NCI-H1694 (cell line): ENCODE data around the gene ELK3.

Source experiments
- DNase-seq: peaks from one replicate; lab custom pipeline; 2025; lab: John Stamatoyannopoulos, UW

ELK3 gene

DNA sequence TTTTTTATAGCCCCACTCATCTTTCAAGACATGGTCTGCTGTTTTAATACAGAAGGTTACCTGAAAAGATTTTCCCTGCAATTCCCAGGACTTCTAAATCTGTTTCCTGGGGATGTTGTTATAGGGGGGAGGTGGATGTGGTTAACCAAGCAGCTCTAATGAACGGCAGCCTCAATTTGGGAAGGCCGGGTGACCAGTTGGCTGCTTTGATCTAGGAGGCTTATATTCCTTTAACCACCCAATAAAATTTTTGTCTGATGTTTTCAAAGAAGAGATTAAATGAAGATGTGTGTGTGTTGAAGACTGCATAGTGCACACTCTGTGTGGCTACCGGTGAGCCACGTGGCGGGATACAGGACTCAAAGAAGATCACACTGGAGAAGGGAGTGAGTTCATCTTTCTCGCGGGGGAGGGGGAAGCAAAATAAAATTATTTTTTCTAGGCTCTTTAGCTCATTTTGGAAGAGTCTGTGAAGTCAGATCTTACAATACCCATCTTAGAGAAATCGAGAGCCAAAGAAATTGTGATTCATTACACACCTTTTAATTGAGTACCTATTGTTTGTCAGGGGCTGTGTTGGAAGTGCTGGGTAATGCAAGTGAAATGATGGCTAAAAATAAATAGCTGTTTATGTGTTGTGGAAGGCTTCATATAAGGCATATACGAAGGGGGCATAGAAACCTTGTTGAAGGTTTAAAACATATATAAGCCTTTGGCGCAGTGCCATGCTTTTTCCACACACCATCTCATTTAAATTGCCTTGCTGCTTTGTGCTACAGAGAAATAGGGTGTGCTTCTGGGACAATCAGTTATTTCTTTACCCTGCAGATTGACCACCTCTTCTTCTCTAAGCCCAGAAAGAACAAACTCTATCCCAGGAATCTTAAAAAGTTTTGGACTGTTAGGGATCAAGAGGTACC, 18.5 kb downstream of the ELK3 start:
- DNase-seq: no peak

DNA sequence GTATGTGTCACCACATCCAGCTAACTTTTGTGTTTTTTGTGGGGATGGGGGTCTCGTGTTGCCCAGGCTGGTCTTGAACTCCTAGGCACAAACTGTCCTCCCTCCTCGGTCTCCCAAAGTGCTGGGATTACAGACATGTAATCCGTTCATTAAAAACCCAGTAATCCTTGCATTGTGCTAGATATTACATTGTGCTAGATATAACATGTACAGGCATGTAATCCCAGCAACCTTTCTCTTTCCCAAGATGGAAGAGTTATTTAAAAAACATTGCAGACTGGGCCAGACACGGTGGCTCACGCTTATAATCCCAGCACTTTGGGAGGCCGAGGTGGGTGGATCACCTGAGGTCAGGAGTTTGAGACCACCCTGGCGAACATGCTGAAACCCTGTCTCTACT, 19.7 kb downstream of the ELK3 start:
- DNase-seq: no peak

DNA sequence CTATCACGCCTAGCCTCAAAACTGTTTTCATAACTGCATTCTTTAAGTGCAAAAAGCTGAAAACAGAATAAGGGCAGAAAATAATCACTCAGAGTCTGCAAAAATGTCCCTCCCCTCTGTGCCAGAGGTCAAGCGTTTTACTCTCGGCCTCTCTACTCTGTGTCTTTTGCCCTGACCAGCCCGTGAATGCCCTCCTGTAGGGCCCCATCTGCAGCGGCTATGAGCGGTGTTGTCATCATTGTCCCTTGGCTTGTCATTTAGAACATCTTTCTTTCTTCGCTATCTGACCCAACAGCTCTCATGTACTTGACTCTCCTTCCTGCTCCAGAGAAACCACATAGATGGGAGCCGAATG, 21.7 kb downstream of the ELK3 start:
- DNase-seq: no peak

DNA sequence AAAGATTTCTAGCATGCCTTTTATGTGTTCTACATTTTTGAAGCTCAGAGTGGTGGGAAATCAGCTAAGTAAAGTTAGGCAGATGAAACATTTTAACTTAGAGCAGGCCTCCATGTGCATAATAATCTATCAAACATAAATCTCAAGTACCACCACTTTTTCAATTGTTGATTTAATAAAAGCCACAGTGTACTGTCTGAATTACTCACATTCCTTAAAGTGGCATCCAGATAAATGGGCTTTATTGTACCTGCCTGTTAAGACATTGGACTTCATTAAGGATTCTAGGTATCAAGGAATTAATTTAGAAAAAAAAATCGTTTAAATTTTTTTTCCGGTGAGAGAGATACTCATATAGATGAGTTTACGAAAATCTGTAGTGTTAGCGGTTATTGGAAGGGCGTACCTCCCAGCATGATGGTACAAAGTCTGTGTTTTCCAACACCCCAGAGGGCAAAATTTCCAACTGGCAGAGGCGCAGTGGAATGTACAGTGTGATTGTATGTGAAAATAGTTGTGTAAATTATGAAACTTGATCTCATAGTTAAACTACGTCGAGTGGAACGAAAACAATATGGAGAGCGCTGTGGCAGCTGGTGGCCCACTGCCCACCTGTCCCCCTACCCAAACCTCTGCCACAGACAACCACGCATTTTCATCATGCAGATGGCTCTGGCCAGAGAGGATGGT, 25.0 kb downstream of the ELK3 start:
- no peak for DNase-seq

DNA sequence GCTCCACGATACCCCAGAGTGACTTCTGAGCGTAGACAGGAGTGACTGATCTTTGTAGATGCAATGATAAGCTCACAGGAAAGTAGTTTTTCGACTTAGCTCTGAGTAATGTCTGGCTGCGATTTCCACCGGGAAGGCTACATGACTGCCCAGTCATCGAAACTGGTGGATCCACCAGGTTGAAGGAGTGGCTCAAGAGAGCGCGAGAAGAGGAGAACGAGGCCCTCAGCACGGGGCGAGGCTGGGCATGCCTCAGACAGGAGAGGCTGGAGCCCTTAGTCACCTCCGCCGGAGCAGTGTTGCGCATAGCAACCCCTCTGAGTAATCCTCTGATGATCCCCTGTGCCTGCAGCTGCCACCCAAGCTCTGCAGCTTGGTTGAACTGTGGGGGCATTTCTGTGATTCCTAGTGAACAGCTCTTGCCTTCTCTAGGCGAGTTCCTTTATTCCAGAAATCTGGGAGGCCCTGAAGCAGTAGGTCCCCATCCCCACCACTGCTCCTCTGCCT, 25.6 kb downstream of the ELK3 start:
- DNase-seq: no peak

DNA sequence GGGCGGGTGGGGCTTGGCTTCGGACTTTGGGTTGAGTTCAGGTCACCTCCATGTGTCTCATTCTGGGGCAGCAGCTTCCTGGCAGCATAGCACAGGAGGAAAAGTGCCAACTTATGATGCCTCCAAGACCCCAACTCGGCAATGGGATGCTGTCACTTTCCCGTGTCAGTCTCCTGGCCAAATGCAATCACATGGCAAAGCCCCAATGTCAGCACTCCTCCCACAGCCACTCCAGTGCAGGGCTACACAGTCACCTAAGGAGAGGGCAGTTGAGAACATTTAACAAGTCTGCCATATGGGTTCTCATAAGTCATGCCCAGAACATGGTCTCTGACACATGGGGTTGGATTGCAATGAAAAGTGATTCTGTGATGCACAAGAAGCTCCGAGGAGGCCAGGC, 26.7 kb downstream of the ELK3 start:
- DNase-seq: no peak

DNA sequence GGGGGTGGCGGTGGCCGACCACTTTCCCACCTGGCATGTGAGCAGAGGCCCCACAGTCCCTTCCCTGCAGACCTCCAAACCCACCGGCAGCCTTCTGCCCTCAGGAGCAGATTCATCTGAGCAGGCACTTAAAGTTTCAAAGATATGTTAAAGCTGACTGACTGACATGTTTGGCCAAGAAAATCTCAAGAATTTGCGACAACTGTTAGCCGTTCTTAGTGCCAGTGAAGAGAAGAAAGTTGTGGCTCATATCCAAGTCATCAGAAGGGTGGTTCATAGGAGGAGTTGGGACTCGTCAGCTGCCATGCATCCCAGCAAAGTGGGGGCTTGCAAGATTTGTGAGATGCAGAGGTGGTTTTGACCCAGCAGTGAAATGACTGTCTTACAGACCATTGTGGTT, 27.2 kb downstream of the ELK3 start:
- no peak for DNase-seq

DNA sequence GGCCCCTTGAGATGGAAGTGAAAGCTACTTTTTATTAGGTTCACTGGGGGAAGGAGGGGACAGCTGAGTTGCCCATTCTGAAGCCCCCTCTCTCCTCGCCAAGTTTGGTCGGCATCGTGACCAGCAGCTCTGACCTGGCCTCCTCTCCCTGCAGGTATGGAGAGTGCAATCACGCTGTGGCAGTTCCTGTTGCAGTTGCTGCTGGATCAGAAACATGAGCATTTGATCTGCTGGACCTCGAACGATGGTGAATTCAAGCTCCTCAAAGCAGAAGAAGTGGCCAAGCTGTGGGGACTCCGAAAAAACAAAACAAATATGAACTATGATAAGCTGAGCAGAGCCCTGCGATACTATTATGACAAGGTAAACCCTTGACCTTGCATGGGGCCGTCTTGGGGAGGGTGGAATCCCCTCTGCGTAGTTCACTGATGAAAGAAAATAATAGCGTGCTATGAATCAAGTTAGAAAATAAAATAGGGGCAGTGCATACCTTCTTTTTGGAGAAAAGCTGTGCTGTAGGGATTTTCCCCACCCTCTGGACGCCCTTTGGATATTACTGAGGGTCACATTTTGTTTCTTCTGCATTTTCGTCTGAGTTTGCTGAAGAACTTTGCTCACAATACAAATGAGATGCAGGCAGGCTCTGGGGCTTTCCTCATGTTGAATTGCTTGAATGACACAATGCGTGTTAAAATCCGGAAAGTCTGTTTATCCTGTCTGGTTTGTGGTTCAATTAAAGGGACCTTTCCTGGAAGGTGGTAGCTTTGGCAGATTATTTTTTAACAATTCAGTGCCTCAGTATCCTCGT, 29.4 kb downstream of the ELK3 start:
- DNase-seq: no peak

DNA sequence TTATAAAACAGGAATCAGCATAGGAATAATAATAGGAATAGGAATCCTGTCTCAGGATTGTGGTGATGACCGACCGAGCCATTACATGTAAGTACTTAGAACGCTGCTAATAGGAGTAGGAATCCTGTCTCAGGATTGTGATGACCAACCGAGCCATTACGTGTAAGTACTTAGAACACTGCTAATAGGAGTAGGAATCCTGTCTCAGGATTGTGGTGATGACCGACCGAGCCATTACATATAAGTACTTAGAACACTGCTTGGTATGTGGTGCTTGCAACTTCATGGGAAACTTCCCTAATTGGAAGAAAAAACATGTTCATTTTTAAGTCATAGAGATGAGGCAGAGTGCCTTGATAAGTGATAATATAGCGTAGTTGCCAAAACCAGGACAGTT, 30.0 kb downstream of the ELK3 start:
- no peak for DNase-seq

DNA sequence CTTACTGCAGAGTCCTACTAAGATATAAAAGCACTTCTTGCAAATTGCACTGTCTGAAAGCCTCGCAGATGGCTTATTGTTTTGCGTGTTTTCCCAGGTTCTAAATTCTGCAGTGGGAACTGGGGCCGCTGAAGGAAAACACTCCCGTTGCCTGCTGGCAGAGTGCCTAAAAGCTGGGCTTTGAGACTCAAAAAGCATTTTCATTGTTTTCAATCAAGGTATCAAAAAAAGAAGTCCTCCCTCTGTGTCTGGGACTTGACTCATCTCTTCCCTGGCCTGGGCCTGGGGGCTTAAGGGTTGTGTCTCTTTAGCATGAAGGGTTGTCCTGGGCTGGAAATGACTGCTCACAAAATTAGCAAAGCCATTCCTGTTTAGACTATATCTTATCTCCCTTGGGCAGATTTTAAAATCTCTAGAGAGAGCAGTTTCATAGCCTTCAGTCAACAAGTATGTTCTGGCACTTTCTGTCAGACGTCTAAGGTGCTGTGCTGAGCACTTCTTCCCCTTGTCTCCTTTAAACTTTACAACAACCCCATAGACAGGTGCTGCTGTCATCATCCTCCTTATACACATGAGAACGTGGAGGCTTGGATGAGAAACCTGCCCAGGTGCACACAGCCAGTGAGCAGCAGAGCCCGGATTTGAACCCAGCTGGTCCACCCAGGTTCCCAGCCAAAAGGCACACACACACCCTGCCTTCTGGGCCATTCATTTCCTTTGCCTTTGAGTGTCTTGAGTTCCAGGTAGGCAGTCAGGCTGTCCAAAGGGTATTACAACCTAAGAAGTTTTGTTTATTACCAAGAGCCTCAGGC, 31.1 kb downstream of the ELK3 start:
- no peak for DNase-seq

DNA sequence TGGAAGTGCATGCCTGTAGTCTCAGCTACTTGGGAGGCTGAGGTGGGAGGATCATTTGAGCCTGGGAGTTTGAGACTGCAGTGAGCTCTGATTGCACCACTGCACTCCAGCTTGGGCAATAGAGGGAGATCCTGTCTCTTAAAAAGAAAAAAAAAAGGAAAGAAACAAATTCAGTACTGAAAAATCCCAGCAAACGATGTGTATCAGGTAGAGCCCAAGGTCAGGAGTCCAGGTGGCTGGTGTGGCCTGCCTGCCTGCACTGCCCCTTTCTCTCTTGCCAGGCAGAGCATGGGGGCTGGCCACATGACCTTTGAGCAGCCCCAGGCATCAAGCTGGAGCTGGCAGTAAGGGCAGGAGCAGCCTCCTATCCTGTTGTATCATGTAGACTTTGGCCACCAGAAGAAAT, 31.8 kb downstream of the ELK3 start:
- no peak for DNase-seq

DNA sequence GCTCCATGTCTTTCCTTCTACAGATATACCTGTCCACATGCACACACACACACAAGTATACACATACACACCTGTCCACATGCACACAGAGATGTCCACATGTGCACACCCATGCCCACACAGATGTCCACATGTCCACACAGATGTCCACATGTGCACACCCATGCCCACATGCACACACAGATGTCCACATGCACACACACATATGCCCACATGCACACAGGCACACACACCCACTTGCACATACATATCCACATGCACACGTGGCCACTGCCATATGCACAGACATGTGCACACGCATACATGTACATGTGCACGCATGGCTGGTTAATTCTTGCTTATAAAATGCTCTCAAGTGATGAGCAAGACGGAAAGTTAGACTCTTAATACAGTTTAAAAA, 32.2 kb downstream of the ELK3 start:
- DNase-seq: no peak

DNA sequence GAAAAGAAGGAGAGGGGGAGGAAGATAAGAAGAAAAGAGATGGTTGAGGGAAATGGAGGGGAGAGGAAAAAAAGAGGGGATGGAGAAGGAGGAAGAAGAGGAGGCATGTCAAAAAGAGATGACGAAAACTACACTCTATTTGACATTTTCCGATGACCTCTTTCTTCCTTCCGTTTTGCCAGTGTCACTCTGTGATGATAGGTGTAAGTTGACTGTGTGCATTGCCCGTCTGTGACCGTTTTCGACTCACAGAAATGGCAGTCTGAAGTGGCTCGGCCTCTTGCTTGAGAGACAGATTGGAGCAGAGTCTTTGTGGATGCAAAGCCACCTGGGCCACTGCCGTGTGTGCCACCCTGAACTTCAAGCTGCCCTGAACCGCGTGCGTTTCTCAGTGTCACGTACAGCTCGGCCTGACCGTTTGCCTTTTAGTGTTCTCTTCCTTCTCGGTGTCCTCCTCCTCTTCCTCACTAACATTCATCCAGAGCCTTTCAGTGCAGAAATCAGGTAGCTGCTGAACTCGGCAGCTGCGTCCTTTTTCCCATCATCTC, 32.7 kb downstream of the ELK3 start:
- DNase-seq: no peak

DNA sequence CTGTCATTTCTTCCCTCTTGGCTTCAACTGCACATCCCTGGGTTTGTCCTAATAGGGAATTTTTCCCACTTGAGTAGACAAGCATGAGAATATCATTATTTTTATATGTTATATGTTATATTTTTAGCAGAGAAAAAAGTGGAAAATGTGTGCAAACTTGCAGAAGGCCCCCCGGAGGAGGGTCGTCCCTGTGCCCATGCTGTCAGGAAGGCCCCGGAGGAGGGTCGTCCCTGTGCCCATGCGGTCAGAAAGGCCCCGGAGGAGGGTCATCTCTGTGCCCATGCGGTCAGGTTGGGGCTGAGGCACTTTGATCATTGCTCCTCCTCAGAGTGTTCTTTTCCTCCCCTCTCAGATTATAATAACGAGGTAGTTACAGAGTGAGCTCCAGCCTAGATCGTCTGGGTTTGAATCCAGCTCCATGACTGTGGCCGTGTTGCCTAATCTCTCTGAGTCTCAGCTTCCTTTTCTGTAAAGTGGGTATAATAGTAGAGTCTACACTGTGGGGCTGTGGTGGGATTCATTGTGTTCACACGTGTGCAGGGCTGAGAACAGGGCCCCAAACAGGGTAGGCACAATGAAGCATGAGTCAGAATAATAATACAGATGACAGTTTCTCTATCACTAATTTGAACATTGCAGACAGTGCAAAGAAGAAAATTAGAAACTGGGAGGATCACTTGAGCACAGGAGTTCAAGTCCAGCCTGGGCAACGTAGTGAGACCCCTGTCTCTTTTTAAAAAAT, 33.4 kb downstream of the ELK3 start:
- no peak for DNase-seq

DNA sequence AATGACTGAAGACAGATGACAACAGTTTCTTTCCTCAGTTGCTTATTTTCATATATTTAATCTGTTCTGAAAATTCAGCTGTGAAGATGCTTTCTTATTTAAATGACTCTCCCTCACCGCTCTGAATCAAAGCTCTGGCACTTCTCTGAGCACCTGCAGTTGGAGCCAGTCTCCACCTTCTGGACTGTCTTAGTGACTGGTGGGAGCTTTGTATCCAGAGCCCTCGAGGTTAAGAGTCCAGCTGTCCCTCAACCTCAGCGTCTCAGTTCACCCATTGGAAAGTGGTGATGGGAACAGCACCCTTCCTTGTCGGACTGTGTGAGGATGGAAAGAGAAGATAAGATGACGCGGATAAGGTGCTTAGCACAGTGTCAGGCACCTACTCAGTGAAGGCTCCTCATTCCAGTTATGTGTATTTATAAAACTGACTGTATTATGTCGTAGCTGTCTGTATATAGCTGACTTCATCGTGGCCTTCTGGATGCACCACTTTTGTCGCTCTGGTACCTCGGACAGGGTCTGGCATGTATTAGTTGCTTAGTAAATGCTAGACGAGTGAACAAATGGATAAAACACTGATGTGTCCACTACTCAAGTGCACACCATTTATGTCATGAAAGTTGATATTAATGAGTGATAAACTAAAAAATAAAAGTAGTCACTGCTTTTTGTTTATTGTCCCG, 34.5 kb downstream of the ELK3 start:
- DNase-seq: no peak

DNA sequence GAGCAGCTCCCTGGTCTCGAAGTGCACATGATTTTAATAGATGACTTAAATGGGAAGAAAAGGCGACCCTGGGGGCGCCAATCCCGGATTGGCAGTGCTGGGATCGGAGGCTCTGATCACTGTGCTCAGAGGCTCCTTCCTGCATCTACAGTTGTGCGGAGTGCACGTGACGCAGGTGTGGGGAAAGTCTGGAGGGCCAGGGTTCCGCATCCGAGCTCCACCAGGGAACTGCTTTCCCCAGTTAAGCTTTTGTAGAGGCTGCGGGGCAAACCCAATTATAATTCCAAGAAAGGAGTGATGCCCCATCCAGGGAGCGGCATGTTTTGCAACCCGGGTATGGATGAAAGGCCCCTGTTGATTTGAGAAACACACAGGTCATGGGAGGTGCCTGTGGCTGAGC, 36.5 kb downstream of the ELK3 start:
- DNase-seq: no peak

DNA sequence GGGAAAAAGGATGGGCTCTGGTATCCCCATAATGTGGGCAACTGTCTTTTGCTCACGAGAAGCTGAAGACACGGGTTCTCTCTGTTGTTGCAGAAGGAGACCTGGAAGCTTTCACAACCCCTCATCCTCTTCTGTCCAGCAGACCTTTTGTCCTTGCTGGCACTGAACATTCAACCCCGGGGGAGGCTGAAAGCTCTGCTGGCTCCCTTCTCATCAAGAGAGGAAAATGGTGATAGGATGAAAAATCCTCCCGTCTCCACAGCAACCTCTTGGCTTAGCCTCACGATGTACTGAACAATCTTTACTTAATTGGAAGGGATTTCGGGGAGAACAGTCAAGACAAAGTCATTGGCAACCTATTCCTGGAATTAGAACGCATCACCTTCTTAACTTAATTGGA, 39.0 kb downstream of the ELK3 start:
- no peak for DNase-seq

DNA sequence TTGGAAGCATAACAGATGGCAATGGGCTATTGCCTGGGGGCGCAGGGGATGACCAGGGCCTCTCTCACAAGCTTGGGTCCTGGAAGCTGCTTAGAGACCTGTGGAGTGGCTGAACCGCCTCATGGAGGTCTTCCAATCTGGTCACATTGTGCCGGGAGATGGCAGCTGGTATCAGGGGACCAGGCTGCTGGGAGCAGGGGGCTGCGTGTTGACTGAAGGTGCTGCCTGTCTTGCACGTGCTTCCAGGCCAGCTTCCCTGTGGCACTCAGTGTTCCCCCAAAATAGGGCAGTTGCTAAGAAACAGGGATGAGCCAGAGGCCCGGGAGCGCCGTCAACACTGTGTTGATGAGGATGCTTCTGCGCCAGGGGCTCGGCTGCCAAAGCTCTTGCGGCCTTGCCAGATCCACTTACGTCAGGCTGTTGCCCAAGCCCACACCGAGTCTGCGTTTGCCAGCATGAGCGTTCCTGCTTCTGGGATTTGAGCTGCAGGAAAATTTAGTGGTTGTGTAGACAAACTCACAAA, 39.8 kb downstream of the ELK3 start:
- peak; percentile 85 for DNase-seq

DNA sequence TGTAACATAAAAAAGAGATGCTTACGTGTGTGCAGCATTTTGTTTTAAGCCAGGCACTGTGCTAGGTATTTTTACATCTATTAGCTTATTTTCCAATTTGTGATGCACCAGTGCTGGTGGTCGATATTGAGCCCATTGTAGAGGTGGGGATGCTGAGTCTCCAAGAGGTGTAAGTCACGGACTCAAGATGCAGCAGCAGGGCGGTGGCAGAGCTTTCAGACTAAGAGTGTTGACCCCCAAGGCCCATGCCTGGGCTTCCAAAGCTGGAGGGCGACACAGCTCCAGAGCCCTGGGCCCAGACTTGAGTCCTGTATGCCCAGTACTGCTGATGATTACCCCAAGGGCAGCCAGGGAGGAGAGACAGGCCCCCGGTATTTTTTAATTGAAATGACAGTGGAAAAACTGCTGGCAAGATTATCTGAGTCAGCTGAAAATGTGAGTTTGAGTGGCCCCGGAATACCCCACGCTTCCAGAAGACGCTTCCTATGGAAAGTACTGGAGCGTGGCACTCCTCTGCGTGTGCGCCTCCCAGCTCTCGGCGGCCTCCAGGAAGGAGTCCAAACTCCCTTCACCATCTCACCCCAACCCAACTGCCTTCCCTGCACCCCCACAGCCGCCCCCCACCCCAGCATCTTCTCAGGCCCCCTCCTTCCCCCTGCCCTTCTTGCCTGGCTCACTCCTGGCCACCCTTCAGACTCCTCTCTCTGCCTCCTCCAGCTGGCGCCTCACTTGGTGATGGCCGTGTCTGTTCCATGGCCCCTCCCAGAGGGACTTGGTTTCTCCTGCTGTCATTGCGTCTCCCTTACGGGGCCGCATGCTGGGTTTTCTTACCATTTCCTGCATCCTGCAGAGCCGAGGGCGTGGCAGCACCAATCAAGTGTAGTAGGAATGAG, 40.7 kb downstream of the ELK3 start:
- no peak for DNase-seq
